ENCODE data around the gene ZFYVE28. TPM values are rescaled to one million over a fixed set of nuclear protein-coding genes. Genes with fewer than 3 reads are reported as not detected.

ZFYVE28 gene
- total RNA-seq, 1 donor from 2014 or later: 5.6 TPM

DNA sequence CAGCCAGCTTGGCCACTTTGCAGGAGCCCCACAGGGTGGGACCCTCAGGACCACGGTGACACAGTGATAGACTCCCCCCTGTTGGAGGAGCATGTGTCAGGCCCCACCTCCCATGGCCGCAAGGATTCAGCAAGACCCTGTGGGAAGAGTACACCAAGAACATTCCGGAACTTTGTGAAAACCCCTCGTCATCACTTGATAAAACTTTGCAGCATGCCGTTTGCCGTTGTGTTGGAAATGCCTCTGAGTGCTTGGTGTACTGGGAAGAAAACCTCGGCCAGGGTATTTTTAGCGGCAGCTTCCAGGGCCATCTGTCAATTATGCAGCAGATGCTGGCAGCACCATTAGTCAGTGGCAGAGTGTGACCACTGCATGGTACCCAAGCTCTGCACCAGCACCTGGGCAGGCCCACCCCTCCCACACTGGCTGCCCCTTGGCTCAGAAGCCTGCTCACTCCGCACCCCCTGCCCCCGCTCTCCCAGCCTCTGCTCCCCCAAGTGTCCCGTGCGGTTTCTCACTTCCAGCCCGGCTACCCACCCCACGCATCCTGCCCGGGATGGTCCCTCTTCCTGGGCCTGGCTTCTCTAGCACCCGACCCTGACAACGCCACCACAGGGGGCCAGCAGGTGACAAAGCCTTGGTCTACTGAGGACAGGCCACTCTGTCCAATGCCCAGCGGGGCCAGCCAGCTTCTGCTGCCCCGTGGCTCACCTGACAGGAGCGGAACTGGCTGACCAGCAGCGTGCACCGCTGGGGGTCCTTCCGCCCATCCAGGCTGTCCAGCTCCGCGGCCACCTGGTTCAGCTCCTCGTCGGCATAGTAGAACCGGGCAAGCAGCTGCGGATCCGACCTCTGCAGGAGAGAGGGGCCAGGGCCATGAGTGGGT, 65.0 kb downstream of the ZFYVE28 start:
- no peaks in the 10 kb centered on the region for H3K36me3 ChIP-seq
- no peak for DNase-seq
- TF ChIP-seq, protein P1, sequence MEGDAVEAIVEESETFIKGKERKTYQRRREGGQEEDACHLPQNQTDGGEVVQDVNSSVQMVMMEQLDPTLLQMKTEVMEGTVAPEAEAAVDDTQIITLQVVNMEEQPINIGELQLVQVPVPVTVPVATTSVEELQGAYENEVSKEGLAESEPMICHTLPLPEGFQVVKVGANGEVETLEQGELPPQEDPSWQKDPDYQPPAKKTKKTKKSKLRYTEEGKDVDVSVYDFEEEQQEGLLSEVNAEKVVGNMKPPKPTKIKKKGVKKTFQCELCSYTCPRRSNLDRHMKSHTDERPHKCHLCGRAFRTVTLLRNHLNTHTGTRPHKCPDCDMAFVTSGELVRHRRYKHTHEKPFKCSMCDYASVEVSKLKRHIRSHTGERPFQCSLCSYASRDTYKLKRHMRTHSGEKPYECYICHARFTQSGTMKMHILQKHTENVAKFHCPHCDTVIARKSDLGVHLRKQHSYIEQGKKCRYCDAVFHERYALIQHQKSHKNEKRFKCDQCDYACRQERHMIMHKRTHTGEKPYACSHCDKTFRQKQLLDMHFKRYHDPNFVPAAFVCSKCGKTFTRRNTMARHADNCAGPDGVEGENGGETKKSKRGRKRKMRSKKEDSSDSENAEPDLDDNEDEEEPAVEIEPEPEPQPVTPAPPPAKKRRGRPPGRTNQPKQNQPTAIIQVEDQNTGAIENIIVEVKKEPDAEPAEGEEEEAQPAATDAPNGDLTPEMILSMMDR (IDR thresholded peaks at IDR 0.05; ENCODE audit: borderline replicate concordance): no peak
- no peaks in the 10 kb centered on the region for H3K9me3 ChIP-seq (replicated peaks)
- no peak overlapping the region for H3K4me3 ChIP-seq
- intact Hi-C loops (cut with micrococcal nuclease): no loop called here
- H3K27ac ChIP-seq (replicated peaks): peak overlapping the region; percentile 75
- peaks cover 16% of the 10 kb centered on the region for H3K4me1 ChIP-seq
- no peaks in the 10 kb centered on the region for H3K27me3 ChIP-seq (ENCODE audit: low read depth)

DNA sequence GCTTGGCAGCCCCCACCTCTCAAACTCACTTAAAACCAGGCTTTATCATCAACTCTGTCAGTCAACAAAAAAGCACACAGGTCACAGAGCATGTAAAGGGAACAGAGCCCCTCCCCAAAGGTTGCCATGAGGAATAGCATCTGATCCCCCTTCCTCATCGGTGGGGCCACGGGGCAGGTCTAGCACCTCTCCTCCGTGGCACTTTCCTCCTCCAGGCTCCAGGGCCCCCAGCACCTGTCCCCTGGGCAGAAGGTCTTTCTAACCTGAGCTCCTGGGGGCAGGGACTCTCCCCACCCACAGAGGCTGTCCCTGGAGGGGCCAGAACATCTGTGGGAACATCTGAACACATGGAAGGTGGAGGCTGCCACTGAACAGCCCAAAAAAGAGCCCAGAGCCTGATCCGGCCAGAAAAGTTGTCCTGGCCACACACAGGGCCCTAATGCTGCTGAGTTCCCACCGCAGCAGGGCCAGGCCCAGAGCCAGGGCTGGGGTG, 65.7 kb downstream of the ZFYVE28 start:
- Histone ChIP-seq H3K4me1 (peaks cover 16% of the 10 kb centered on the region), H3K27ac (replicated peaks) (peak overlapping the region; percentile 75), H3K36me3 (no peaks in the 10 kb centered on the region), H3K9me3 (replicated peaks) (no peaks in the 10 kb centered on the region), H3K4me3 (no peak overlapping the region), H3K27me3 (ENCODE audit: low read depth) (no peaks in the 10 kb centered on the region)
- intact Hi-C loops (cut with micrococcal nuclease): no loop called here
- TF ChIP-seq, protein P1 (IDR thresholded peaks at IDR 0.05; ENCODE audit: borderline replicate concordance): no peak
- DNase-seq: no peak

DNA sequence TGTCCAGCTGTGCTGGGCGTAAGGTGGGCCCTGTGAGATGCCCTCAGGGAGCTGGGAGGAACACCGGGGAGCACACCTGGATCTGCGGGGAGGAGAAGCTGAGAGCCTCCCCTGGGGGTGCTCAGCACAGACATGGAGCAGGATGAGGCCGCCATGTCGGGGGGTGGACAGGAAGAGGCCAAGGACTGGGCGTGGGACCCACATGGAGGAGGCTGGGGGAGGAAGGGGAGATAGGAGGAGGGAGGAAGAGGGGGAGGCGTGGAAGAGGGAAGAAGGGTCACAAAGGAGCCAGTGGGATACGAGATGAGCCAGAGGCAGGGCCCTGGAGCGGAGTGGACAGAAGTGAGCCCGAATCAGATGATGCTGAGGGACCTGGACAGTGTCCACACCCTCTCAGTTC, 66.3 kb downstream of the ZFYVE28 start:
- H3K27me3 ChIP-seq (ENCODE audit: low read depth): no peaks in the 10 kb centered on the region
- intact Hi-C loops (cut with micrococcal nuclease): no loop called here
- H3K27ac ChIP-seq (replicated peaks): no peak overlapping the region
- TF ChIP-seq, protein P1 (IDR thresholded peaks at IDR 0.05; ENCODE audit: borderline replicate concordance): no peak
- peaks cover 1% of the 10 kb centered on the region for H3K9me3 ChIP-seq (replicated peaks)
- H3K36me3 ChIP-seq: no peaks in the 10 kb centered on the region
- peaks cover 16% of the 10 kb centered on the region for H3K4me1 ChIP-seq
- no peak for DNase-seq
- no peak overlapping the region for H3K4me3 ChIP-seq

DNA sequence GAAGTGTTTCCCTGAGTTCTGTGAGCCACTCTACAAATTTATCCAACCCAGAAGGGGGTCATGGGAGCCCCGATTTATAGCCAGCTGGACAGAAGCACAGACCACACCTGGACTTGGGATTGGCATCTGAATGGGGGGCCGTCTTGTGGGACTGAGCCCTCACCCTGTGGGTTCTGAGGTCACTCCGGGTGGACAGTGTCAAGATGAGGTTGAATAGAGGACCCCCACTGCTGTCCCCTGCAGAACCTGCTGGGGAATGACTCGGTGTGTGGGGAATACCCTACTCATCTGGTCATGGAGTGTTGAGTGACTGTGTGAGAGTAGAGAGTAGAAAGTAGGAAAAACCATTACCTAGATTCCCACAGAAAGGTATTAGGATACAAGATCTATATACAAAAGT, 67.5 kb downstream of the ZFYVE28 start:
- peaks cover 16% of the 10 kb centered on the region for H3K4me1 ChIP-seq
- TF ChIP-seq, protein P1 (IDR thresholded peaks at IDR 0.05; ENCODE audit: borderline replicate concordance): no peak
- H3K27me3 ChIP-seq (ENCODE audit: low read depth): no peaks in the 10 kb centered on the region
- H3K4me3 ChIP-seq: no peak overlapping the region
- DNase-seq: no peak
- H3K27ac ChIP-seq (replicated peaks): no peak overlapping the region
- H3K9me3 ChIP-seq (replicated peaks): peaks cover 13% of the 10 kb centered on the region
- H3K36me3 ChIP-seq: no peaks in the 10 kb centered on the region
- intact Hi-C loops (cut with micrococcal nuclease): no loop called here

DNA sequence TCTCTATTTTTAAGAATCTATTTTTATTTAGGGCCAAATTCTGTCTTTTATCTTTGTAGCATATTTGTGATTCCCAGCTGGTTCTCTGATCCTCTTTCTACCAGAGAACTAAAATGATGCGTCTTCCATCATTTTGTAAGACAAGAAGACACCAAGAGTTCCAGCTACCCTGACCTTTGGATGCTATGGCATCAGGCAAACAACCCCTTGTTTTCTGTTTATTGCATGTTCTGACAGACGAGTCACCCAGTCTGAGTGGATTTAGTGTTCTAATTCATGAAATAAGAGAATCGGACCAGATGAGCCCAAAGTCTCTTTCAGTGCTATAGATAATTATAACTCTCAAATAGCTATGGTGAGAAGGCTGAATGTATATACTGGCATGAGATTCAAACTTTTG, 69.7 kb downstream of the ZFYVE28 start:
- DNase-seq: no peak
- intact Hi-C loops (cut with micrococcal nuclease): no loop called here
- H3K27me3 ChIP-seq (ENCODE audit: low read depth): no peaks in the 10 kb centered on the region
- TF ChIP-seq, protein P1 (IDR thresholded peaks at IDR 0.05; ENCODE audit: borderline replicate concordance): no peak
- H3K9me3 ChIP-seq (replicated peaks): peaks cover 20% of the 10 kb centered on the region
- peaks cover 12% of the 10 kb centered on the region for H3K4me1 ChIP-seq
- no peak overlapping the region for H3K27ac ChIP-seq (replicated peaks)
- H3K36me3 ChIP-seq: no peaks in the 10 kb centered on the region
- H3K4me3 ChIP-seq: no peak overlapping the region
